GM12878 (cell line): ENCODE measurements around the gene FPR1. TPM values are rescaled to one million over a fixed set of nuclear protein-coding genes. Genes with fewer than 3 reads are reported as not detected.

Experiments
- ATAC-seq: fragments of 200-7000 bp; cut with Tn5 transposase; 3 replicates; pipeline ENCODE4 v1.9.1; 2020; ENCODE audit warnings: mild to moderate bottlenecking, moderate library complexity
- BruUV-seq: library from RNA; stranded (reverse); fragments of 400-500 nt; replicated peaks from 2 replicates; lab custom pipeline; 2021; lab: Mats Ljungman, UMichigan
- CTCF ChIA-PET: fragments of 300-600 bp; sonication (Branson Sonifier 250); formaldehyde crosslinking; extraction: SDS; loops from one replicate; lab custom pipeline; 2021; ENCODE audit warnings: inconsistent platforms; lab: Yijun Ruan, JAX
- POLR2A ChIA-PET: fragments of 350-600 bp; formaldehyde crosslinking; extraction: SDS; loops from one replicate; lab custom pipeline; 2021; ENCODE audit warnings: inconsistent platforms; lab: Charles Lee
- RAD21 ChIA-PET: fragments of 300-600 bp; sonication (Branson Sonifier 250); formaldehyde crosslinking; loops from one replicate; lab custom pipeline; 2023; ENCODE audit warnings: antibody characterized with exemption; ENCODE audit not compliant: unreplicated experiment; lab: Charles Lee
- SMC1A ChIA-PET: fragments of 300-600 bp; sonication (Branson Sonifier 250); formaldehyde crosslinking; loops from one replicate; lab custom pipeline; 2023; ENCODE audit not compliant: unreplicated experiment, uncharacterized antibody; lab: Charles Lee
- DNase-seq: peaks from one replicate; pipeline ENCODE4 v3.0.0-alpha.2; 2011; ENCODE audit warnings: low read depth, low spot score
- FAIRE-seq: peaks from 3 replicates; lab custom pipeline; 2011; peaks lifted over from hg19 to GRCh38; lab: Jason Lieb, UNC
- H2AFZ ChIP-seq: 2 replicates; pipeline ENCODE4 v1.6.0; 2011; ENCODE audit warnings: low read depth, low read length, control low read depth; ENCODE audit not compliant: control insufficient read depth
- H3K27ac ChIP-seq: 2 replicates; pipeline ENCODE4 v1.5.1; 2011; ENCODE audit warnings: control low read depth; ENCODE audit not compliant: control insufficient read depth, insufficient read depth
- H3K27me3 ChIP-seq, 2 experiments: replicated peaks in 1 of 2; 2 replicates each; pipeline versions ENCODE4 v1.6.0 to v1.6.1; 2011; ENCODE audit warnings: low read length in 1 of 2; ENCODE audit not compliant: control insufficient read depth in 2 of 2, insufficient read depth in 2 of 2
- H3K36me3 ChIP-seq, 2 experiments: 2 replicates each; pipeline ENCODE4 v1.5.1; 2011; ENCODE audit warnings: low read length in 1 of 2; ENCODE audit not compliant: control insufficient read depth in 2 of 2, insufficient read depth in 2 of 2
- H3K4me1 ChIP-seq: 2 replicates; pipeline ENCODE4 v1.6.1; 2011; ENCODE audit warnings: mild to moderate bottlenecking, low read length, moderate library complexity, mixed read lengths; ENCODE audit not compliant: control insufficient read depth, insufficient read depth
- H3K4me2 ChIP-seq: 2 replicates; pipeline ENCODE4 v1.6.0; 2011; ENCODE audit warnings: control low read depth; ENCODE audit not compliant: control insufficient read depth, insufficient read depth
- H3K4me3 ChIP-seq: fragments of 200-600 bp; sonication (generic); 2 replicates; pipeline ENCODE4 v1.5.1; 2016
- H3K79me2 ChIP-seq: 2 replicates; pipeline ENCODE4 v1.6.0; 2011; ENCODE audit warnings: low read length; ENCODE audit not compliant: control insufficient read depth, insufficient read depth
- H3K9ac ChIP-seq: 2 replicates; pipeline ENCODE4 v1.8.0; 2011; ENCODE audit warnings: low read length, control low read depth, mixed read lengths; ENCODE audit not compliant: control insufficient read depth, insufficient read depth
- H3K9me3 ChIP-seq: replicated peaks from 3 replicates; pipeline ENCODE4 v1.5.1; 2011; ENCODE audit warnings: mild to moderate bottlenecking, low read length; ENCODE audit not compliant: control insufficient read depth, insufficient read depth
- H4K20me1 ChIP-seq: 2 replicates; pipeline ENCODE4 v1.6.0; 2011; ENCODE audit not compliant: control insufficient read depth, insufficient read depth
- HDAC6 ChIP-seq: fragments of 200-600 bp; sonication (generic); IDR thresholded peaks from one replicate; pipeline ENCODE4 v1.8.0; 2017; ENCODE audit warnings: antibody characterized with exemption; ENCODE audit not compliant: unreplicated experiment
- KDM1A ChIP-seq: fragments of 200-600 bp; sonication (generic); IDR thresholded peaks from 2 replicates; pipeline ENCODE4 v1.6.1; 2016; ENCODE audit warnings: borderline replicate concordance
- MYB ChIP-seq: fragments of 150-350 bp; IDR thresholded peaks from 2 replicates; pipeline ENCODE4 v1.6.1; 2014; ENCODE audit warnings: mild to moderate bottlenecking, low read depth, low read length, borderline replicate concordance
- NR2C1 ChIP-seq: fragments of 450-650 bp; IDR thresholded peaks from 2 replicates; pipeline ENCODE4 v1.6.1; 2017; ENCODE audit warnings: antibody characterized with exemption, mild to moderate bottlenecking, moderate library complexity
- PML ChIP-seq: IDR thresholded peaks from 2 replicates; pipeline ENCODE4 v1.6.1; 2012; ENCODE audit warnings: low read length, inconsistent platforms
- POLR2A ChIP-seq: IDR thresholded peaks from 2 replicates; pipeline ENCODE4 v1.6.1; 2011; ENCODE audit warnings: low read depth, mild to moderate bottlenecking, low read length
- RELB ChIP-seq: fragments of 450-650 bp; IDR thresholded peaks from 2 replicates; pipeline ENCODE4 v1.6.1; 2017; ENCODE audit warnings: low read depth, mild to moderate bottlenecking, moderate library complexity
- SMAD5 ChIP-seq: IDR thresholded peaks from 2 replicates; pipeline ENCODE4 v1.6.1; 2016; ENCODE audit warnings: antibody characterized with exemption, low read depth
- SP1 ChIP-seq: IDR thresholded peaks from one replicate; pipeline ENCODE4 v1.6.1; 2011; ENCODE audit warnings: low read depth, low read length
- STAT1 ChIP-seq: fragments of 450-650 bp; conservative IDR thresholded peaks from 2 replicates; pipeline ENCODE4 v1.6.1; 2014; ENCODE audit warnings: antibody characterized with exemption, mild to moderate bottlenecking
- SUPT20H ChIP-seq: IDR thresholded peaks from 2 replicates; pipeline ENCODE4 v1.6.1; 2011; ENCODE audit warnings: low read depth, mild to moderate bottlenecking, low read length, moderate library complexity, borderline replicate concordance; ENCODE audit not compliant: control insufficient read depth
- TCF3 ChIP-seq: IDR thresholded peaks from 2 replicates; pipeline ENCODE4 v1.6.1; 2012; ENCODE audit warnings: low read depth, mild to moderate bottlenecking, low read length, borderline replicate concordance; ENCODE audit not compliant: insufficient read depth
- USF1 ChIP-seq: IDR thresholded peaks from 2 replicates; pipeline ENCODE4 v1.6.1; 2011; ENCODE audit warnings: borderline replicate concordance, low read depth, mild to moderate bottlenecking, moderate library complexity, mixed read lengths, low read length; ENCODE audit not compliant: insufficient read depth; ENCODE audit errors: extremely low read length
- YBX1 ChIP-seq: fragments of 450-650 bp; IDR thresholded peaks from 2 replicates; pipeline ENCODE4 v1.6.1; 2016; ENCODE audit warnings: antibody characterized with exemption
- ZBTB40 ChIP-seq: fragments of 450-650 bp; IDR thresholded peaks from 2 replicates; pipeline ENCODE4 v1.6.1; 2016; ENCODE audit warnings: mild to moderate bottlenecking, moderate library complexity, borderline replicate concordance
- WGBS: methylation state at CpG from one replicate; pipeline ENCODE4 v1.1.6; 2016; ENCODE audit warnings: low lambda C conversion rate; ENCODE audit not compliant: insufficient replicate concordance, insufficient coverage; ENCODE audit errors: missing lambda C conversion rate; 5-methylcytosine and 5-hydroxymethylcytosine counted together
- in situ Hi-C: fragments of 300-500 bp; cut with MboI; formaldehyde crosslinking; loops from 9 replicates; pipeline ENCODE4 v1.14.3; 2018; ENCODE audit warnings: mixed read lengths
- intact Hi-C: fragments of 100-400 bp; cut with micrococcal nuclease; formaldehyde crosslinking; loops from one replicate; pipeline ENCODE4 v1.14.2; 2022; ENCODE audit not compliant: unreplicated experiment
- polyA plus RNA-seq, 11 experiments: library from polyadenylated mRNA; depleted of rRNA in 4 of 11; unstranded in 6 of 11; stranded (reverse) in 5 of 11; fragments of >200 nt; fragmentation: Nextera tagmentation in 4 of 11; fragmentation: Illumina TruSeq in 1 of 11; extraction: Ambion mirVana in 4 of 11; extraction: Trizol in 1 of 11; gene quantifications; 1 replicate in 1 of 11; 2 replicates in 10 of 11; pipeline versions ENCODE4 v1.2.1 to v1.2.3, GENCODE V29; 2011 to 2016; ENCODE audit warnings: inconsistent platforms in 2 of 11, missing spikeins in 2 of 11, low read depth in 1 of 11
- total RNA-seq, 4 experiments: library from RNA; depleted of rRNA in 3 of 4; stranded (reverse); fragments of >200 nt in 3 of 4; fragmentation: Illumina TruSeq in 1 of 4; extraction: Trizol in 1 of 4; gene quantifications; 2 replicates each; pipeline versions ENCODE4 v1.2.1 to v1.2.3, GENCODE V29; 2013 to 2021
- TF ChIP-seq, protein P1 (sequence below): fragments of 450-650 bp; IDR thresholded peaks from 2 replicates; pipeline ENCODE4 v1.6.1; 2017; ENCODE audit warnings: mild to moderate bottlenecking, low read depth, inconsistent platforms; ENCODE audit not compliant: poor library complexity, severe bottlenecking

Gene FPR1
- total and polyA plus RNA-seq, 10 of the 15 experiments (the other 5 are each of a cell fraction or from before 2014, with no cell fraction given) = not detected

DNA sequence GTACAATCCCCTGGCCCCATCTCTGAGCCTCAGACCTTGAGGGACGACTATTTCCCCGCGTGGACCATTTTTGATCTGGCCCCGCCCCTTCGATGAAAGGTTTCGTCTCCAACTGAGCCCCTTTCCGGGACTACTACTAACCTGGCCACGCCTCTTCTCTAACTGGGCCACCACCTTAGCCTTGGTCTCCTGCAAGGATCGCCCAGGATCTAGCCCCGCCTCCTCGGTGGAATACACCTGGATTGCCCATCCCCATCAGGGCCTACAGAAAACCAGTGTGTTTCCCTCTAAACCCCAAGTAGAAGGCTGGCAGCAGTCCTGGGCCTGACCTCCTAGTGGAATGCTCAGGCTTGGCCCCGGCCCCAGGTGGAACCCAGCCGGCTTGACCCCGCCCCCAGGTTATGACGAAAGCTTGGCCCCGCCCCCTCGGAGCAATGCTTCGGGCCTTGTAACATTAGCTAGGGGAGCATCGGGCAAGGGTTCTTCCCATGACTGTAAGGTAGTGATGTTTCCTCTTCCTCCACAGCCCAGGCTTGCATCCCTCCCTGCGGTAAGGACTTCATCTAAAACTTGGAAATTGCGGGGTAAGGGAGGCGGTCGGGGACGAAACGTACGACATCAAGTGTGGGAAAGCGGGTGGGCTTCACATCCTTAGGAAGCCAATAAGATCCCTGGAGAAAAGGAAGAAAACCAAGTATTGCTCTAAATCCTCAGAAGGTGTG lies 49.4 kb downstream of the FPR1 start:
- peaks cover 3% of the 10 kb centered on the region for H3K79me2 ChIP-seq
- intact Hi-C loops (no loop called here), in situ Hi-C loops (no loop called here)
- H4K20me1 ChIP-seq = no peaks in the 10 kb centered on the region
- ChIA-PET POLR2A (no interaction called here), RAD21 (no interaction called here), CTCF (no interaction called here), SMC1A (interaction anchor here (0.6 kb wide), 1 partner anchor 100 kb away, joined by 3 read pairs; no protein-coding TSS in a partner anchor)
- no peaks in the 10 kb centered on the region; a peak in 1 of 4 replicates for H3K27me3 ChIP-seq
- no peak overlapping the region for H3K27ac ChIP-seq
- no peaks in the 10 kb centered on the region for H3K36me3 ChIP-seq
- H3K4me2 ChIP-seq = no peak overlapping the region
- peaks cover 1% of the 10 kb centered on the region; the same call in 1 of the 3 replicates for H3K9me3 ChIP-seq
- no peak overlapping the region for H2AFZ ChIP-seq
- no TSS peak for BruUV-seq
- WGBS = 43% methylated on average over 27 of the region's 27 CpGs
- no peak overlapping the region for H3K9ac ChIP-seq
- ATAC-seq (no peak), DNase-seq (no peak), FAIRE-seq (no peak)
- H3K4me1 ChIP-seq = no peaks in the 10 kb centered on the region; the same call in 1 of the 2 replicates
- H3K4me3 ChIP-seq = no peak overlapping the region
- no peak for TF ChIP-seq STAT1
- TF ChIP-seq SUPT20H = no peak
- no peak for TF ChIP-seq RELB
- no peak for TF ChIP-seq POLR2A
- TF ChIP-seq TCF3 = no peak
- no peak for TF ChIP-seq USF1
- TF ChIP-seq, protein P1, sequence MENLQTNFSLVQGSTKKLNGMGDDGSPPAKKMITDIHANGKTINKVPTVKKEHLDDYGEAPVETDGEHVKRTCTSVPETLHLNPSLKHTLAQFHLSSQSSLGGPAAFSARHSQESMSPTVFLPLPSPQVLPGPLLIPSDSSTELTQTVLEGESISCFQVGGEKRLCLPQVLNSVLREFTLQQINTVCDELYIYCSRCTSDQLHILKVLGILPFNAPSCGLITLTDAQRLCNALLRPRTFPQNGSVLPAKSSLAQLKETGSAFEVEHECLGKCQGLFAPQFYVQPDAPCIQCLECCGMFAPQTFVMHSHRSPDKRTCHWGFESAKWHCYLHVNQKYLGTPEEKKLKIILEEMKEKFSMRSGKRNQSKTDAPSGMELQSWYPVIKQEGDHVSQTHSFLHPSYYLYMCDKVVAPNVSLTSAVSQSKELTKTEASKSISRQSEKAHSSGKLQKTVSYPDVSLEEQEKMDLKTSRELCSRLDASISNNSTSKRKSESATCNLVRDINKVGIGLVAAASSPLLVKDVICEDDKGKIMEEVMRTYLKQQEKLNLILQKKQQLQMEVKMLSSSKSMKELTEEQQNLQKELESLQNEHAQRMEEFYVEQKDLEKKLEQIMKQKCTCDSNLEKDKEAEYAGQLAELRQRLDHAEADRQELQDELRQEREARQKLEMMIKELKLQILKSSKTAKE = no peak
- TF ChIP-seq MYB = no peak
- TF ChIP-seq NR2C1 = no peak
- TF ChIP-seq KDM1A = no peak
- no peak for TF ChIP-seq HDAC6
- TF ChIP-seq SP1 = no peak
- TF ChIP-seq ZBTB40 = no peak
- no peak for TF ChIP-seq SMAD5
- no peak for TF ChIP-seq PML
- TF ChIP-seq YBX1 = no peak
